H9 (cell line): Measurements from ENCODE around the gene KCNMB1. TPM values are rescaled to one million over a fixed set of nuclear protein-coding genes. Genes with fewer than 3 reads are reported as not detected.

Experiments used
- DNase-seq: peaks from one replicate; pipeline ENCODE4 v3.0.0-alpha.2; 2017
- H2AFZ ChIP-seq: one replicate; pipeline ENCODE4 v1.6.1; 2013; ENCODE audit warnings: mild to moderate bottlenecking, low read length, control low read depth, moderate library complexity
- H2AK5ac ChIP-seq: 2 replicates; pipeline ENCODE4 v1.6.1; 2013; ENCODE audit warnings: low read length, control low read depth, mixed read lengths; ENCODE audit not compliant: insufficient read length
- H2BK120ac ChIP-seq: one replicate; pipeline ENCODE4 v1.6.1; 2013; ENCODE audit warnings: low read depth, mild to moderate bottlenecking, low read length, control low read depth, inconsistent platforms; ENCODE audit not compliant: poor library complexity, severe bottlenecking
- H2BK12ac ChIP-seq: 2 replicates; pipeline ENCODE4 v1.6.1; 2013; ENCODE audit warnings: low read length, control low read depth, mixed read lengths, low read depth; ENCODE audit not compliant: insufficient read length
- H2BK15ac ChIP-seq: 2 replicates; pipeline ENCODE4 v1.6.1; 2013; ENCODE audit warnings: low read depth, low read length, control low read depth
- H2BK20ac ChIP-seq: one replicate; pipeline ENCODE4 v1.6.1; 2013; ENCODE audit warnings: low read depth, mild to moderate bottlenecking, low read length, control low read depth, inconsistent platforms; ENCODE audit not compliant: poor library complexity, severe bottlenecking
- H2BK5ac ChIP-seq: 2 replicates; pipeline ENCODE4 v1.6.1; 2013; ENCODE audit warnings: low read length, control low read depth, mixed read lengths; ENCODE audit not compliant: insufficient read length
- H3K14ac ChIP-seq: 2 replicates; pipeline ENCODE4 v1.6.1; 2013; ENCODE audit warnings: low read length, control low read depth; ENCODE audit not compliant: insufficient read depth
- H3K18ac ChIP-seq: 2 replicates; pipeline ENCODE4 v1.6.1; 2013; ENCODE audit warnings: low read depth, mild to moderate bottlenecking, mixed read lengths, low read length, control low read depth; ENCODE audit not compliant: insufficient read length
- H3K23ac ChIP-seq: 2 replicates; pipeline ENCODE4 v1.6.1; 2013; ENCODE audit warnings: low read length, control low read depth, mixed read lengths, low read depth; ENCODE audit not compliant: insufficient read length
- H3K23me2 ChIP-seq: 2 replicates; pipeline ENCODE4 v1.6.1; 2013; ENCODE audit warnings: low read depth, mild to moderate bottlenecking, mixed read lengths, low read length, control low read depth; ENCODE audit not compliant: insufficient read length, poor library complexity, severe bottlenecking
- H3K27ac ChIP-seq: 2 replicates; pipeline ENCODE4 v1.5.1; 2013; ENCODE audit warnings: low read length, control low read depth, mixed read lengths, low read depth; ENCODE audit not compliant: insufficient read length
- H3K27me3 ChIP-seq: 2 replicates; pipeline ENCODE4 v1.6.1; 2013; ENCODE audit warnings: low read length, control low read depth, inconsistent platforms; ENCODE audit not compliant: insufficient read depth
- H3K4ac ChIP-seq: 2 replicates; pipeline ENCODE4 v1.6.1; 2013; ENCODE audit warnings: low read depth, mild to moderate bottlenecking, control low read depth, inconsistent platforms, low read length, moderate library complexity
- H3K4me1 ChIP-seq: 2 replicates; pipeline ENCODE4 v1.6.1; 2013; ENCODE audit warnings: low read length, control low read depth, inconsistent platforms; ENCODE audit not compliant: insufficient read depth
- H3K4me2 ChIP-seq: 2 replicates; pipeline ENCODE4 v1.6.1; 2013; ENCODE audit warnings: low read length, control low read depth, mixed read lengths; ENCODE audit not compliant: insufficient read length, insufficient read depth
- H3K56ac ChIP-seq: 2 replicates; pipeline ENCODE4 v1.6.1; 2013; ENCODE audit warnings: low read depth, mild to moderate bottlenecking, mixed read lengths, low read length, control low read depth; ENCODE audit not compliant: insufficient read length
- H3K79me1 ChIP-seq: 2 replicates; pipeline ENCODE4 v1.6.1; 2013; ENCODE audit warnings: low read depth, mild to moderate bottlenecking, moderate library complexity, low read length, control low read depth, inconsistent platforms; ENCODE audit not compliant: insufficient read depth, poor library complexity, severe bottlenecking
- H3K79me2 ChIP-seq: 2 replicates; pipeline ENCODE4 v1.6.1; 2013; ENCODE audit warnings: low read length, control low read depth, inconsistent platforms; ENCODE audit not compliant: insufficient read depth
- H3K9ac ChIP-seq: 2 replicates; pipeline ENCODE4 v1.6.1; 2013; ENCODE audit warnings: low read length, control low read depth, mixed read lengths; ENCODE audit not compliant: insufficient read length; ENCODE audit errors: extremely low read depth
- H3K9me3 ChIP-seq: one replicate; pipeline ENCODE4 v1.6.1; 2013; ENCODE audit warnings: low read depth, low read length, inconsistent platforms; ENCODE audit not compliant: control insufficient read depth
- H3T11ph ChIP-seq: one replicate; pipeline ENCODE4 v1.6.1; 2013; ENCODE audit warnings: mild to moderate bottlenecking, low read length, control low read depth, inconsistent platforms
- H4K20me1 ChIP-seq: one replicate; pipeline ENCODE4 v1.6.1; 2013; ENCODE audit not compliant: control insufficient read depth, insufficient read length, insufficient read depth
- H4K5ac ChIP-seq: 2 replicates; pipeline ENCODE4 v1.6.1; 2013; ENCODE audit warnings: low read depth, mild to moderate bottlenecking, mixed read lengths, low read length, control low read depth; ENCODE audit not compliant: insufficient read length
- H4K8ac ChIP-seq: replicated peaks from 2 replicates; pipeline ENCODE4 v1.6.1; 2013; ENCODE audit warnings: low read length, control low read depth, mixed read lengths, low read depth; ENCODE audit not compliant: insufficient read length
- H4K91ac ChIP-seq: 2 replicates; pipeline ENCODE4 v1.6.1; 2013; ENCODE audit warnings: low read depth, mild to moderate bottlenecking, moderate library complexity, mixed read lengths, low read length, control low read depth; ENCODE audit not compliant: insufficient read length
- H3K27ac Mint-ChIP-seq, 3 experiments: 2 replicates in 2 of 3; 3 replicates in 1 of 3; pipeline ENCODE4 v1.8.0; 2020 to 2021; ENCODE audit warnings: mixed read lengths in 3 of 3, mild to moderate bottlenecking in 1 of 3, moderate library complexity in 1 of 3
- H3K27me3 Mint-ChIP-seq: 2 replicates; pipeline ENCODE4 v1.8.0; 2021; ENCODE audit warnings: low read depth, mild to moderate bottlenecking, moderate library complexity, mixed read lengths
- H3K36me3 Mint-ChIP-seq, 3 experiments: 2 replicates in 2 of 3; 3 replicates in 1 of 3; pipeline ENCODE4 v1.8.0; 2020 to 2021; ENCODE audit warnings: low read depth in 3 of 3, mixed read lengths in 3 of 3; ENCODE audit not compliant: insufficient read depth in 1 of 3
- H3K4me1 Mint-ChIP-seq, 2 experiments: 2 replicates each; pipeline ENCODE4 v1.8.0; 2020; ENCODE audit warnings: mixed read lengths in 2 of 2
- H3K4me3 Mint-ChIP-seq, 2 experiments: 2 replicates in 1 of 2; 3 replicates in 1 of 2; pipeline ENCODE4 v1.8.0; 2020 to 2021; ENCODE audit warnings: mild to moderate bottlenecking in 2 of 2, mixed read lengths in 2 of 2, moderate library complexity in 1 of 2
- H3K9me3 Mint-ChIP-seq, 2 experiments: 2 replicates in 1 of 2; 3 replicates in 1 of 2; pipeline ENCODE4 v1.8.0; 2020; ENCODE audit warnings: mild to moderate bottlenecking in 2 of 2, mixed read lengths in 2 of 2, moderate library complexity in 1 of 2
- WGBS: extraction: QIAGEN DNeasy Blood & Tissue Kit; methylation state at CpG from one replicate; pipeline ENCODE4 v1.1.7; 2013; ENCODE audit warnings: missing lambda C conversion rate, low lambda C conversion rate, mixed read lengths; ENCODE audit not compliant: insufficient read length; ENCODE audit errors: extremely low coverage; 5-methylcytosine and 5-hydroxymethylcytosine counted together
- total RNA-seq: library from RNA; stranded (reverse); gene quantifications from 2 replicates; pipeline ENCODE4 v1.2.1, GENCODE V29; 2021
- TF ChIP-seq, protein P1 (sequence below): fragments of 200-600 bp; sonication (generic); conservative IDR thresholded peaks from 3 replicates; pipeline ENCODE4 v1.8.0; 2021; ENCODE audit warnings: antibody characterized with exemption, mild to moderate bottlenecking

Gene KCNMB1
- total RNA-seq, 1 experiment from 2014 or later: 0.28 TPM

DNA sequence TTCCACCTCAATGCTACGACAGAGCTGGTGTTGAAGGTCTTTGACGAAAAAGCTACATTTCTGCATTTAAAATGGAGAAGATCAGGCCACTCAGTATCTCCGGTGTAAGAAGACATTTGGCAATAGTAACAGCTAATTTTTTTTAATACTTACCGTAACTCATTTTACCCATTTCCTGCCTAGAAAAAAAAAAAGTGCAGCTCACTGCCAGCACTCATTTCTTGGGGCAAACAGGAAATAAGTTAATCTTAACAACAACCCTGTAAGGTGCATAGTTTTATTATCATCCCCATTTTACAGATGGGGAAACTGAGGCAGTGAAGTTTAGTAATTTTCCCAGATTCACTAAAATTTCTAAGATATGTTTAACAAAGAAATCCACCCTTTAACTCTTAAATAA is 27.4 kb upstream of the KCNMB1 start:
- Histone ChIP-seq H3K23me2 (no peaks in the 10 kb centered on the region), H4K8ac (no peak overlapping the region), H3T11ph (no peak overlapping the region), H2BK5ac (no peak overlapping the region), H2BK12ac (no peak overlapping the region), H3K4me1 (no peaks in the 10 kb centered on the region), H3K79me2 (no peaks in the 10 kb centered on the region), H3K4ac (no peak overlapping the region), H3K9me3 (no peaks in the 10 kb centered on the region), H2BK20ac (no peak overlapping the region), H3K18ac (no peak overlapping the region), H3K27ac (no peak overlapping the region), H2AK5ac (no peak overlapping the region), H3K56ac (no peak overlapping the region), H4K20me1 (no peaks in the 10 kb centered on the region), H2BK120ac (no peak overlapping the region), H4K5ac (no peak overlapping the region), H3K14ac (no peak overlapping the region), H4K91ac (no peak overlapping the region), H3K79me1 (no peaks in the 10 kb centered on the region), H3K9ac (no peak overlapping the region), H3K27me3 (no peaks in the 10 kb centered on the region), H3K4me2 (no peak overlapping the region), H2BK15ac (no peak overlapping the region), H2AFZ (no peak overlapping the region), H3K23ac (no peak overlapping the region)
- Mint-ChIP-seq H3K4me3 (no peak overlapping the region), H3K4me1 (peaks cover 30 to 32% of the 10 kb centered on the region in 2 experiments), H3K36me3 (no peaks in the 10 kb centered on the region), H3K27me3 (no peaks in the 10 kb centered on the region; the same call in 1 of the 2 replicates), H3K27ac (no peak overlapping the region), H3K9me3 (no peaks in the 10 kb centered on the region)
- TF ChIP-seq, protein P1, sequence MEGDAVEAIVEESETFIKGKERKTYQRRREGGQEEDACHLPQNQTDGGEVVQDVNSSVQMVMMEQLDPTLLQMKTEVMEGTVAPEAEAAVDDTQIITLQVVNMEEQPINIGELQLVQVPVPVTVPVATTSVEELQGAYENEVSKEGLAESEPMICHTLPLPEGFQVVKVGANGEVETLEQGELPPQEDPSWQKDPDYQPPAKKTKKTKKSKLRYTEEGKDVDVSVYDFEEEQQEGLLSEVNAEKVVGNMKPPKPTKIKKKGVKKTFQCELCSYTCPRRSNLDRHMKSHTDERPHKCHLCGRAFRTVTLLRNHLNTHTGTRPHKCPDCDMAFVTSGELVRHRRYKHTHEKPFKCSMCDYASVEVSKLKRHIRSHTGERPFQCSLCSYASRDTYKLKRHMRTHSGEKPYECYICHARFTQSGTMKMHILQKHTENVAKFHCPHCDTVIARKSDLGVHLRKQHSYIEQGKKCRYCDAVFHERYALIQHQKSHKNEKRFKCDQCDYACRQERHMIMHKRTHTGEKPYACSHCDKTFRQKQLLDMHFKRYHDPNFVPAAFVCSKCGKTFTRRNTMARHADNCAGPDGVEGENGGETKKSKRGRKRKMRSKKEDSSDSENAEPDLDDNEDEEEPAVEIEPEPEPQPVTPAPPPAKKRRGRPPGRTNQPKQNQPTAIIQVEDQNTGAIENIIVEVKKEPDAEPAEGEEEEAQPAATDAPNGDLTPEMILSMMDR: no peak
- WGBS: no CpG with 5 or more reads among the region's 4 CpGs
- no peak for DNase-seq
